HepG2 (cell line): ENCODE measurements around the gene CCSER1. TPM values are rescaled to one million over a fixed set of nuclear protein-coding genes. Genes with fewer than 3 reads are reported as not detected.
A peak's percentile ranks its signal among the peaks of the same experiment; 100 is the strongest.

Experiments
- ATAC-seq: fragments of 200-7000 bp; cut with Tn5 transposase; 3 replicates; pipeline ENCODE4 v1.9.1; 2020; ENCODE audit warnings: mild to moderate bottlenecking, moderate library complexity
- BruUV-seq: library from RNA; stranded (reverse); fragments of 400-500 nt; replicated peaks from 2 replicates; lab custom pipeline; 2021; lab: Mats Ljungman, UMichigan
- CTCF ChIA-PET: fragments of 300-600 bp; formaldehyde crosslinking; extraction: SDS; loops from one replicate; lab custom pipeline; 2021; ENCODE audit warnings: low total read pairs, inconsistent platforms, low intra/inter-chr PET ratio; lab: Yijun Ruan, JAX
- POLR2A ChIA-PET: fragments of 350-600 bp; sonication (Branson Sonifier 250); formaldehyde crosslinking; loops from one replicate; lab custom pipeline; 2020; ENCODE audit warnings: antibody characterized with exemption, inconsistent platforms; lab: Yijun Ruan, JAX
- DNase-seq: peaks from one replicate; pipeline ENCODE4 v3.0.0-alpha.2; 2015; ENCODE audit warnings: low spot score
- FAIRE-seq: peaks from 3 replicates; lab custom pipeline; 2011; peaks lifted over from hg19 to GRCh38; lab: Jason Lieb, UNC
- H2AFZ ChIP-seq: one replicate; pipeline ENCODE4 v1.6.1; 2011; ENCODE audit warnings: low read length, inconsistent platforms
- H3K27ac ChIP-seq: fragments of 300-600 bp; 3 replicates; pipeline ENCODE4 v1.8.0; 2011; ENCODE audit warnings: mixed run types, mild to moderate bottlenecking, mixed read lengths, low read length, inconsistent platforms; ENCODE audit not compliant: insufficient read depth; ENCODE audit errors: extremely low read length
- H3K27me3 ChIP-seq, 2 experiments: fragments of 200-600 bp in 1 of 2; 2 replicates in 1 of 2; 3 replicates in 1 of 2; pipeline versions ENCODE4 v1.6.0 to v1.8.0; 2011; ENCODE audit warnings: low read length in 2 of 2, mild to moderate bottlenecking in 2 of 2, moderate library complexity in 2 of 2, inconsistent platforms in 1 of 2; ENCODE audit not compliant: insufficient read depth in 2 of 2, control insufficient read depth in 1 of 2
- H3K36me3 ChIP-seq, 2 experiments: fragments of 200-600 bp in 1 of 2; replicated peaks in 1 of 2; 2 replicates in 1 of 2; 3 replicates in 1 of 2; pipeline versions ENCODE4 v1.5.1 to v1.8.0; 2011; ENCODE audit warnings: low read length in 2 of 2, inconsistent platforms in 1 of 2; ENCODE audit not compliant: insufficient read depth in 2 of 2, control insufficient read depth in 1 of 2
- H3K4me1 ChIP-seq: 2 replicates; pipeline ENCODE4 v1.5.1; 2012; ENCODE audit warnings: low read length, inconsistent platforms; ENCODE audit not compliant: insufficient read depth
- H3K4me2 ChIP-seq: 2 replicates; pipeline ENCODE4 v1.6.0; 2011; ENCODE audit warnings: low read depth, low read length, inconsistent platforms
- H3K4me3 ChIP-seq, 3 experiments: fragments of 200-600 bp in 1 of 3; sonication (generic), shearing (Covaris generic) in 1 of 3; replicated peaks in 1 of 3; 2 replicates each; pipeline ENCODE4 v1.5.1; 2011 to 2016; ENCODE audit warnings: low read length in 3 of 3, inconsistent platforms in 2 of 3, low read depth in 2 of 3, mild to moderate bottlenecking in 2 of 3, control low read depth in 1 of 3, mixed read lengths in 1 of 3; ENCODE audit not compliant: insufficient read depth in 1 of 3
- H3K79me2 ChIP-seq: one replicate; pipeline ENCODE4 v1.6.1; 2011; ENCODE audit warnings: low read length, inconsistent platforms; ENCODE audit not compliant: insufficient read depth
- H3K9ac ChIP-seq: 2 replicates; pipeline ENCODE4 v1.6.0; 2011; ENCODE audit warnings: mild to moderate bottlenecking, low read depth, low read length, inconsistent platforms; ENCODE audit not compliant: insufficient read depth
- H3K9me3 ChIP-seq: 2 replicates; pipeline ENCODE4 v1.5.1; 2012; ENCODE audit warnings: mild to moderate bottlenecking, low read length
- H4K20me1 ChIP-seq: 2 replicates; pipeline ENCODE4 v1.6.0; 2011; ENCODE audit warnings: inconsistent platforms, mild to moderate bottlenecking, low read length, moderate library complexity; ENCODE audit not compliant: insufficient read depth
- BHLHE40 ChIP-seq: IDR thresholded peaks from 2 replicates; pipeline ENCODE4 v1.6.1; 2011; ENCODE audit warnings: low read length, improper control_type of control experiment
- CC2D1A ChIP-seq: sonication (generic); formaldehyde crosslinking; IDR thresholded peaks from 2 replicates; pipeline ENCODE4 v1.8.1; 2023; ENCODE audit warnings: mild to moderate bottlenecking, missing genetic modification reagents
- GPN1 ChIP-seq: sonication (generic); formaldehyde crosslinking; IDR thresholded peaks from 2 replicates; pipeline ENCODE4 v1.5.1; 2020; ENCODE audit warnings: missing genetic modification reagents, borderline replicate concordance
- HMGA1 ChIP-seq: sonication (generic); formaldehyde crosslinking; conservative IDR thresholded peaks from 2 replicates; pipeline ENCODE4 v1.4.0; 2020; ENCODE audit warnings: missing genetic modification reagents
- RBM22 ChIP-seq: fragments of 200-400 bp; formaldehyde crosslinking; optimal IDR thresholded peaks from 2 replicates; pipeline ENCODE3; 2017; ENCODE audit warnings: mild to moderate bottlenecking, low read length, moderate library complexity
- SIN3A ChIP-seq: IDR thresholded peaks from 2 replicates; pipeline ENCODE4 v1.6.1; 2011; ENCODE audit warnings: low read depth, mild to moderate bottlenecking, control low read depth, low read length, borderline replicate concordance
- SMC3 ChIP-seq: IDR thresholded peaks from 2 replicates; pipeline ENCODE4 v1.6.1; 2011; ENCODE audit warnings: low read length, improper control_type of control experiment
- STAG1 ChIP-seq: sonication (generic); formaldehyde crosslinking; IDR thresholded peaks from 2 replicates; pipeline ENCODE4 v1.4.0; 2020; ENCODE audit warnings: missing genetic modification reagents
- ZFP82 ChIP-seq: sonication (generic); formaldehyde crosslinking; IDR thresholded peaks from 2 replicates; pipeline ENCODE4 v1.5.1; 2020; ENCODE audit warnings: mild to moderate bottlenecking, missing genetic modification reagents, borderline replicate concordance
- ZNF225 ChIP-seq: sonication (generic); formaldehyde crosslinking; IDR thresholded peaks from 2 replicates; pipeline ENCODE4 v1.4.0; 2020; ENCODE audit warnings: mild to moderate bottlenecking, missing genetic modification reagents
- ZNF260 ChIP-seq: sonication (generic); formaldehyde crosslinking; IDR thresholded peaks from 2 replicates; pipeline ENCODE4 v1.4.0; 2020; ENCODE audit warnings: missing genetic modification reagents, low read depth, mild to moderate bottlenecking, borderline replicate concordance
- ZNF605 ChIP-seq: sonication (generic); formaldehyde crosslinking; IDR thresholded peaks from 2 replicates; pipeline ENCODE4 v1.8.0; 2022; ENCODE audit warnings: mild to moderate bottlenecking, missing genetic modification reagents
- WGBS: methylation state at CpG from one replicate; pipeline ENCODE4 v1.1.6; 2017; ENCODE audit warnings: low lambda C conversion rate; 5-methylcytosine and 5-hydroxymethylcytosine counted together
- in situ Hi-C: cut with HindIII; loops from 2 replicates; pipeline ENCODE4 v1.10.0; 2017; ENCODE audit warnings: low pct_unique_long_range_greater_than_20kb; ENCODE audit not compliant: extremely low pct_ligation_motif_present
- intact Hi-C: fragments of 100-400 bp; cut with micrococcal nuclease; formaldehyde crosslinking; loops from one replicate; pipeline ENCODE4 v1.10.0; 2022; ENCODE audit not compliant: unreplicated experiment
- polyA plus RNA-seq, 8 experiments: library from polyadenylated mRNA; depleted of rRNA in 3 of 8; stranded (reverse) in 7 of 8; unstranded in 1 of 8; fragments of >200 nt; fragmentation: Illumina TruSeq in 4 of 8; extraction: Trizol in 4 of 8; gene quantifications; 2 replicates each; pipeline versions ENCODE4 v1.2.1 to v1.2.3, GENCODE V29; 2011 to 2016; ENCODE audit warnings: low read depth in 4 of 8, missing spikeins in 1 of 8, mixed read lengths in 1 of 8; ENCODE audit not compliant: insufficient read depth in 1 of 8
- total RNA-seq, 5 experiments: library from RNA; depleted of rRNA; stranded (reverse); fragments of >200 nt; fragmentation: Illumina TruSeq; extraction: Trizol; gene quantifications; 2 replicates each; pipeline ENCODE4 v1.2.3, GENCODE V29; 2016; ENCODE audit warnings: low read depth in 1 of 5
- TF ChIP-seq, protein P1 (sequence below): sonication (generic); formaldehyde crosslinking; IDR thresholded peaks from 2 replicates; pipeline ENCODE4 v1.4.0; 2020; ENCODE audit warnings: mild to moderate bottlenecking, missing genetic modification reagents

Gene CCSER1
- total and polyA plus RNA-seq, 2 of the 13 experiments (the other 11 are each of a cell fraction or from before 2014, with no cell fraction given) = not detected

DNA sequence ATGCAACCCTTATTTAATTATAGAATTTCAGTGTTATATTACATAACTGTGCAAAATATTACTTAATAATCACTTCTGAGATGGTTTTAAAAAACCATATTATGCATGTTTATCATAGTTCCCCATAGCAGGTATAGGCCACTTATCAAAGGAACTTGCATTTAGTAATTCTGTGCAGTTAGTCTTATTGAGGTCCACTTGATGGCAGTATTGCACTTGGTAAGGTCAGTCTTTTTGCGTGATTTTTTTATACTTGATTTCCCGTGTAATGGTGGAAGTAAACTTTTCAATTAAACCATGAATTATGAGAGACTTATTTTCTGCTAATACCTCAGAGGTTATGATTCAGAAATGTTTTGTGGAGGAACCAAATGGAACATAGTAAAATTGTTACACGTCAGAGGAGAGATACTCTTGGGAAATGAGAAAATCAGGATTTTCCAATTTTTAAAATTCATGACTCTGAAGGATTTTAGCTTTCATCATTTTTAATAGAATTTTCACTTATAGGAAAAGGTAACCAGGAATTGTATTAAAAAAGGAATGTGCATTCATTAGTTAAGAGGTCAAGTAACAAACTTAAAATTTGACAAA lies 230.0 kb downstream of the CCSER1 start (continued):
- TF ChIP-seq STAG1 = peak; percentile 68
- 0 out of 2 replicates have a peak, but pooled peaks have one; percentile 17 for TF ChIP-seq SMC3

DNA sequence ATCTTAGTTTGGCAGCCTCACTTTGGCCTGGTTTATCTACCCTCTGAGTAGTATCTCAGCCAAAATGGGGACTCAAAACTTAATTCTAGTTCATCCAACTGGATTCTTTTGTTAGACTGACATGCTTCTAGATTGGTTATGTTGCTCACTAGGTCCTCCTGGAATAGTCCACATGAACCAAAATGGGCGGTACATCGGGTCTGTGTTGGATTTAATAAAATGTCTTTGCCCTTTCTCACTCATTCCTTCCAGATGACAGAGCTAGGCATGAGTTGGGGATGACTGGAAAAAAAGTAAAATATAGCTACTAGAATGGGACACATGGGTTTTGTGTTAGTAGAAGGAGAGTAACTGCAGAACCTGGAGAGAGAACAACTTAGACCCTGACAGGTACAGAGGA lies 247.9 kb downstream of the CCSER1 start:
- 3% methylated on average over 2 of the region's 2 CpGs for WGBS
- CTCF ChIA-PET = no interaction called here
- H3K27me3 ChIP-seq = no peaks in the 10 kb centered on the region
- no peaks in the 10 kb centered on the region for H3K9me3 ChIP-seq
- no peak for ATAC-seq
- no TSS peak for BruUV-seq
- DNase-seq = no peak
- H3K4me3 ChIP-seq = no peak overlapping the region
- intact Hi-C loops (no loop called here), in situ Hi-C loops (no loop called here)
- POLR2A ChIA-PET = no interaction called here
- H2AFZ ChIP-seq = no peak overlapping the region
- H3K4me1 ChIP-seq = no peaks in the 10 kb centered on the region
- FAIRE-seq = no peak
- H3K79me2 ChIP-seq = no peaks in the 10 kb centered on the region
- TF ChIP-seq ZNF260 (CRISPR knock-in tag) = no peak
- no peak for TF ChIP-seq GPN1 (CRISPR knock-in tag)
- no peak for TF ChIP-seq SIN3A
- TF ChIP-seq, protein P1, sequence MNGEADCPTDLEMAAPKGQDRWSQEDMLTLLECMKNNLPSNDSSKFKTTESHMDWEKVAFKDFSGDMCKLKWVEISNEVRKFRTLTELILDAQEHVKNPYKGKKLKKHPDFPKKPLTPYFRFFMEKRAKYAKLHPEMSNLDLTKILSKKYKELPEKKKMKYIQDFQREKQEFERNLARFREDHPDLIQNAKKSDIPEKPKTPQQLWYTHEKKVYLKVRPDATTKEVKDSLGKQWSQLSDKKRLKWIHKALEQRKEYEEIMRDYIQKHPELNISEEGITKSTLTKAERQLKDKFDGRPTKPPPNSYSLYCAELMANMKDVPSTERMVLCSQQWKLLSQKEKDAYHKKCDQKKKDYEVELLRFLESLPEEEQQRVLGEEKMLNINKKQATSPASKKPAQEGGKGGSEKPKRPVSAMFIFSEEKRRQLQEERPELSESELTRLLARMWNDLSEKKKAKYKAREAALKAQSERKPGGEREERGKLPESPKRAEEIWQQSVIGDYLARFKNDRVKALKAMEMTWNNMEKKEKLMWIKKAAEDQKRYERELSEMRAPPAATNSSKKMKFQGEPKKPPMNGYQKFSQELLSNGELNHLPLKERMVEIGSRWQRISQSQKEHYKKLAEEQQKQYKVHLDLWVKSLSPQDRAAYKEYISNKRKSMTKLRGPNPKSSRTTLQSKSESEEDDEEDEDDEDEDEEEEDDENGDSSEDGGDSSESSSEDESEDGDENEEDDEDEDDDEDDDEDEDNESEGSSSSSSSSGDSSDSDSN (CRISPR knock-in tag) = no peak
- no peak for TF ChIP-seq ZNF605 (CRISPR knock-in tag)
- TF ChIP-seq RBM22 = no peak
- no peak for TF ChIP-seq ZNF225 (CRISPR knock-in tag)
- TF ChIP-seq BHLHE40 = no peak
- no peak for TF ChIP-seq CC2D1A (CRISPR knock-in tag)
- no peak for TF ChIP-seq HMGA1
- TF ChIP-seq ZFP82 (CRISPR knock-in tag) = no peak
- H4K20me1 ChIP-seq = no peaks in the 10 kb centered on the region
- H3K9ac ChIP-seq = no peak overlapping the region
- H3K27ac ChIP-seq = no peak overlapping the region
- no peaks in the 10 kb centered on the region for H3K36me3 ChIP-seq
- no peak overlapping the region for H3K4me2 ChIP-seq
